K562 (cell line): Measurements from ENCODE around the gene DNAH17. TPM values are rescaled to one million over a fixed set of nuclear protein-coding genes. Genes with fewer than 3 reads are reported as not detected.
A peak's percentile ranks its signal among the peaks of the same experiment; 100 is the strongest.

Experiments used
- ATAC-seq: fragments of 200-7000 bp; cut with Tn5 transposase; 3 replicates; pipeline ENCODE4 v1.9.1; 2020; ENCODE audit warnings: moderate library complexity
- BruUV-seq: library from RNA; stranded (reverse); fragments of 400-500 nt; replicated peaks from 2 replicates; lab custom pipeline; 2021; lab: Mats Ljungman, UMichigan
- CTCF ChIA-PET: fragments of 300-600 bp; formaldehyde crosslinking; extraction: SDS; loops from one replicate; lab custom pipeline; 2021; ENCODE audit warnings: low intra/inter-chr PET ratio; lab: Yijun Ruan, JAX
- POLR2A ChIA-PET: fragments of 300-600, 350-650 bp; sonication (Branson Sonifier 250); formaldehyde crosslinking; extraction: SDS; loops from one replicate; lab custom pipeline; 2021; ENCODE audit warnings: antibody characterized with exemption, inconsistent platforms; lab: Yijun Ruan, JAX
- DNase-seq, 4 experiments: peaks; one replicate each; pipeline versions ENCODE4 v3.0.0 to v3.0.0-alpha.2; 2011 to 2018; ENCODE audit warnings: low spot score in 3 of 4, mixed read lengths in 3 of 4; ENCODE audit errors: extremely low read depth in 1 of 4
- FAIRE-seq: peaks from 2 replicates; lab custom pipeline; 2011; peaks lifted over from hg19 to GRCh38; lab: Jason Lieb, UNC
- H2AFZ ChIP-seq: 2 replicates; pipeline ENCODE4 v1.6.0; 2011; ENCODE audit warnings: low read depth, low read length, control low read depth, inconsistent platforms
- H3K27ac ChIP-seq: fragments of 200-600 bp; 3 replicates; pipeline ENCODE4 v1.8.0; 2011; ENCODE audit warnings: low read depth, mild to moderate bottlenecking, control low read depth, inconsistent platforms, low read length, moderate library complexity, mixed read lengths; ENCODE audit errors: extremely low read depth
- H3K27me3 ChIP-seq, 2 experiments: fragments of 300-600 bp in 1 of 2; 2 replicates in 1 of 2; 3 replicates in 1 of 2; pipeline versions ENCODE4 v1.6.0 to v1.8.0; 2011; ENCODE audit warnings: inconsistent platforms in 2 of 2, low read length in 2 of 2, mild to moderate bottlenecking in 1 of 2, mixed read lengths in 1 of 2, moderate library complexity in 1 of 2; ENCODE audit not compliant: control insufficient read depth in 2 of 2, insufficient read depth in 2 of 2
- H3K36me3 ChIP-seq: fragments of 300-600 bp; 3 replicates; pipeline ENCODE4 v1.8.0; 2011; ENCODE audit warnings: mild to moderate bottlenecking, low read length, inconsistent platforms; ENCODE audit not compliant: control insufficient read depth, insufficient read depth
- H3K4me1 ChIP-seq, 2 experiments: fragments of 200-600 bp in 1 of 2; replicated peaks in 1 of 2; 2 replicates in 1 of 2; 3 replicates in 1 of 2; pipeline versions ENCODE4 v1.5.1 to v1.8.0; 2011; ENCODE audit warnings: inconsistent platforms in 2 of 2, low read length in 2 of 2, mild to moderate bottlenecking in 1 of 2, mixed read lengths in 1 of 2, moderate library complexity in 1 of 2; ENCODE audit not compliant: control insufficient read depth in 2 of 2, insufficient read depth in 2 of 2
- H3K4me2 ChIP-seq: 2 replicates; pipeline ENCODE4 v1.6.1; 2011; ENCODE audit warnings: low read length, control low read depth, inconsistent platforms, mixed read lengths; ENCODE audit not compliant: insufficient read depth
- H3K4me3 ChIP-seq: fragments of 200-600 bp; sonication (generic), shearing (Covaris generic); 2 replicates; pipeline ENCODE4 v1.5.1; 2016; ENCODE audit warnings: control low read depth, inconsistent platforms
- H3K79me2 ChIP-seq: fragments of 200-600 bp; 3 replicates; pipeline ENCODE4 v1.8.0; 2011; ENCODE audit warnings: low read length, inconsistent platforms; ENCODE audit not compliant: control insufficient read depth, insufficient read depth
- H3K9ac ChIP-seq, 2 experiments: 2 replicates each; pipeline versions ENCODE4 v1.6.0 to v1.6.1; 2011; ENCODE audit warnings: low read depth in 2 of 2, low read length in 2 of 2, control low read depth in 1 of 2, inconsistent platforms in 1 of 2, mild to moderate bottlenecking in 1 of 2, mixed read lengths in 1 of 2; ENCODE audit not compliant: insufficient read depth in 1 of 2
- H3K9me1 ChIP-seq: one replicate; pipeline ENCODE4 v1.6.0; 2011; ENCODE audit warnings: inconsistent platforms, mild to moderate bottlenecking, low read length, moderate library complexity; ENCODE audit not compliant: control insufficient read depth, insufficient read depth
- H3K9me3 ChIP-seq: replicated peaks from 2 replicates; pipeline ENCODE4 v1.5.1; 2011; ENCODE audit warnings: low read depth, low read length, inconsistent platforms; ENCODE audit not compliant: control insufficient read depth, insufficient read depth
- H4K20me1 ChIP-seq: replicated peaks from 2 replicates; pipeline ENCODE4 v1.6.1; 2011; ENCODE audit warnings: low read length, inconsistent platforms, mixed read lengths; ENCODE audit not compliant: control insufficient read depth, insufficient read depth
- MED1 ChIP-seq: sonication (generic); formaldehyde crosslinking; IDR thresholded peaks from 2 replicates; pipeline ENCODE4 v1.8.1; 2023; ENCODE audit warnings: missing genetic modification reagents, borderline replicate concordance
- NCOR1 ChIP-seq: fragments of 450-650 bp; IDR thresholded peaks from 2 replicates; pipeline ENCODE4 v1.6.1; 2016; ENCODE audit warnings: mild to moderate bottlenecking, moderate library complexity
- SUPT5H ChIP-seq: fragments of 450-650 bp; IDR thresholded peaks from 2 replicates; pipeline ENCODE4 v1.6.1; 2016
- ZNF263 ChIP-seq: sonication (generic); formaldehyde crosslinking; IDR thresholded peaks from 2 replicates; pipeline ENCODE4 v1.8.0; 2022; ENCODE audit warnings: mild to moderate bottlenecking, missing genetic modification reagents, borderline replicate concordance
- WGBS: fragments of 100-300 bp; shearing (Covaris generic); methylation state at CpG from one replicate; pipeline ENCODE4 v1.1.6; 2016; ENCODE audit warnings: low coverage, mixed read lengths; ENCODE audit not compliant: insufficient coverage; ENCODE audit errors: missing lambda C conversion rate; 5-methylcytosine and 5-hydroxymethylcytosine counted together
- in situ Hi-C: fragments of 300-500 bp; cut with MboI; formaldehyde crosslinking; loops from 4 replicates; pipeline ENCODE4 v1.15.0; 2018; ENCODE audit warnings: inconsistent platforms, mixed read lengths
- intact Hi-C: fragments of 100-400 bp; cut with micrococcal nuclease; formaldehyde crosslinking; loops from 2 replicates; pipeline ENCODE4 v1.14.2; 2022
- polyA plus RNA-seq, 8 experiments: library from polyadenylated mRNA; depleted of rRNA in 4 of 8; stranded (reverse) in 5 of 8; unstranded in 3 of 8; fragments of >200 nt; fragmentation: Nextera tagmentation in 2 of 8; fragmentation: Illumina TruSeq in 1 of 8; extraction: Ambion mirVana in 2 of 8; extraction: Trizol in 1 of 8; gene quantifications; 2 replicates each; pipeline versions ENCODE4 v1.2.1 to v1.2.3, GENCODE V29; 2011 to 2014; ENCODE audit warnings: inconsistent platforms in 1 of 8, missing spikeins in 1 of 8
- total RNA-seq, 7 experiments: library from RNA; depleted of rRNA in 6 of 7; stranded (reverse); fragments of >200 nt in 6 of 7; fragmentation: Illumina TruSeq in 2 of 7; extraction: Trizol in 2 of 7; gene quantifications; 2 replicates each; pipeline versions ENCODE4 v1.2.1 to v1.2.3, GENCODE V29; 2011 to 2021; ENCODE audit warnings: low replicate concordance in 1 of 7

Gene DNAH17
- total and polyA plus RNA-seq, 9 of the 15 experiments (the other 6 are each of a cell fraction or from before 2014, with no cell fraction given), result under 0.01 to 0.06 (median 0.03) TPM; not detected in 5

- FAIRE-seq, result no peak
- Histone ChIP-seq H3K9me3 (no peaks in the 10 kb centered on the region), H3K4me1 (peaks cover 0 to 8% of the 10 kb centered on the region in 2 experiments; a peak in 3 of 5 replicates), H3K27me3 (peaks cover 30 to 56% of the 10 kb centered on the region in 2 experiments), H3K4me3 (no peak overlapping the region), H3K36me3 (no peaks in the 10 kb centered on the region), H2AFZ (no peak overlapping the region), H3K4me2 (no peak overlapping the region), H3K79me2 (no peaks in the 10 kb centered on the region), H3K9me1 (no peaks in the 10 kb centered on the region), H3K27ac (no peak overlapping the region), H3K9ac (no peak overlapping the region), H4K20me1 (peaks cover 4% of the 10 kb centered on the region; the same call in 1 of the 2 replicates)
- no peak for DNase-seq
- ChIA-PET POLR2A (interaction anchor here (0.6 to 1.0 kb wide), 2 partner anchors 204 to 485 kb away, joined by 3 read pairs; no protein-coding TSS in a partner anchor), CTCF (no interaction called here)
- no TSS peak for BruUV-seq
- WGBS, result under 1% methylated on average over 12 of the region's 12 CpGs
- ATAC-seq, result no peak
- no peak for TF ChIP-seq NCOR1
- in situ Hi-C loops, result no loop called here
- intact Hi-C loops, result loop anchor here (10.0 kb wide), 1 partner anchor 263 kb away; no protein-coding TSS in a partner anchor
Measured at GRCh38 chr17:78441271-78441971, 135.8 kb downstream of the DNAH17 start.

DNA sequence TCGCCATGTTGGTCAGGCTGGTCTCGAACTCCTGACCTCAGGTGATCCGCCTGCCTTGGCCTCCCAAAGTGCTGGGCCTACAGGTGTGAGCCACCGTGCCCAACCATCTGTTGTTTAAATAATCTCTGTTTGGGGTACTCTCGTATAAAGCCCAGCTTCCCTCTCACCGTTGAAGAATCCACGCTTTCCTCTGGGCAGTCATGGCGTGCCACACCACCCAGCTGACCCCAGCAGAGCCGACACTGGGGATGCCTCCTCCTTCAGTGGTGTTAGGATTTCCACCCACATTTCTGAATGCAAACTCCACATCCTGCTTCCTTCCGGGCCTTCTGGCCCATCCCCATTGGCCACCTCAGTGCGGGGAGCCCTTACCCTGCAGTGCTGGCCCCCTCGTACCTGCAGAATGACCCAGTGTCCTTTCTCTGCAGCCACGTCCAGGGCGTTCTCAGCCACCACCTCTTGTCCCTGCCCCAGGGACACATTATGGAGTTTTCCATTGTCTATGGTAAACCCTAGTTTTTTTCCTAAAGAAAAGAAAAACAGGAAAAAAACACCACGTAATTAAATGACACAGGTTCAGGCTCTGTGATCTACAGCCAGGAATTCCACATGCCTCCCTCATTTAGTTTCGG is 138.4 kb downstream of the DNAH17 start:
- Histone ChIP-seq H4K20me1 (peaks cover 4% of the 10 kb centered on the region; the same call in 1 of the 2 replicates), H3K4me2 (no peak overlapping the region), H2AFZ (no peak overlapping the region), H3K9ac (no peak overlapping the region), H3K79me2 (no peaks in the 10 kb centered on the region), H3K4me3 (no peak overlapping the region), H3K4me1 (no peaks in the 10 kb centered on the region; a peak in 1 of 5 replicates), H3K36me3 (no peaks in the 10 kb centered on the region), H3K27me3 (peaks cover 22 to 53% of the 10 kb centered on the region in 2 experiments; a peak in 4 of 5 replicates), H3K9me1 (no peaks in the 10 kb centered on the region), H3K27ac (no peak overlapping the region), H3K9me3 (no peaks in the 10 kb centered on the region)
- TF ChIP-seq ZNF263 (CRISPR knock-in tag) (peak; percentile 1; the same call in 1 of the 2 replicates), MED1 (no peak), SUPT5H (no peak)
- 24% methylated on average over 16 of the region's 16 CpGs for WGBS
- ATAC-seq, result no peak
- in situ Hi-C loops (no loop called here), intact Hi-C loops (no loop called here)
- ChIA-PET CTCF (no interaction called here), POLR2A (no interaction called here)
- no peak for DNase-seq
- FAIRE-seq, result no peak
- BruUV-seq, result no TSS peak
